H1 (cell line): Measurements from ENCODE around the gene GFY. TPM values are rescaled to one million over a fixed set of nuclear protein-coding genes. Genes with fewer than 3 reads are reported as not detected.
A peak's percentile ranks its signal among the peaks of the same experiment; 100 is the strongest.

Experiments used
- CTCF ChIA-PET: fragments of 300-600 bp; sonication (Branson Sonifier 250); formaldehyde crosslinking; loops from one replicate; lab custom pipeline; 2021; ENCODE audit not compliant: partially characterized antibody; lab: Charles Lee
- POLR2A ChIA-PET: fragments of 300-600 bp; sonication (Branson Sonifier 250); formaldehyde crosslinking; loops from one replicate; lab custom pipeline; 2021; ENCODE audit warnings: inconsistent platforms; ENCODE audit not compliant: partially characterized antibody; lab: Charles Lee
- DNase-seq, 2 experiments: peaks; one replicate each; pipeline versions ENCODE4 v3.0.0 to v3.0.0-alpha.2; 2010 to 2022; ENCODE audit warnings: low spot score in 2 of 2, low read depth in 1 of 2, mixed read lengths in 1 of 2
- FAIRE-seq: peaks from 2 replicates; lab custom pipeline; 2011; peaks lifted over from hg19 to GRCh38; lab: Jason Lieb, UNC
- H2AFZ ChIP-seq: 2 replicates; pipeline ENCODE4 v1.8.1; 2012; ENCODE audit warnings: low read length, inconsistent platforms
- H2AK5ac ChIP-seq: 2 replicates; pipeline ENCODE4 v1.6.1; 2013; ENCODE audit warnings: low read depth, low read length
- H2BK120ac ChIP-seq: replicated peaks from 2 replicates; pipeline ENCODE3; 2013; ENCODE audit warnings: low read depth, low read length, inconsistent platforms
- H2BK12ac ChIP-seq: 2 replicates; pipeline ENCODE4 v1.6.1; 2013; ENCODE audit warnings: low read depth, low read length
- H2BK15ac ChIP-seq: 2 replicates; pipeline ENCODE4 v1.6.1; 2013; ENCODE audit warnings: low read length
- H2BK20ac ChIP-seq: 2 replicates; pipeline ENCODE4 v1.6.1; 2013; ENCODE audit warnings: low read length
- H2BK5ac ChIP-seq: 2 replicates; pipeline ENCODE4 v1.6.1; 2013; ENCODE audit warnings: low read depth, low read length
- H3K14ac ChIP-seq: 2 replicates; pipeline ENCODE4 v1.6.1; 2013; ENCODE audit warnings: inconsistent platforms; ENCODE audit not compliant: insufficient read length
- H3K18ac ChIP-seq: 2 replicates; pipeline ENCODE4 v1.6.1; 2013; ENCODE audit warnings: low read length; ENCODE audit errors: extremely low read depth
- H3K23ac ChIP-seq: 2 replicates; pipeline ENCODE4 v1.6.1; 2013; ENCODE audit warnings: inconsistent platforms; ENCODE audit not compliant: insufficient read length
- H3K23me2 ChIP-seq: 2 replicates; pipeline ENCODE4 v1.6.1; 2013; ENCODE audit warnings: low read depth, low read length
- H3K27ac ChIP-seq: 2 replicates; pipeline ENCODE4 v1.6.1; 2011; ENCODE audit warnings: low read depth, low read length, inconsistent platforms
- H3K27me3 ChIP-seq, 4 experiments: replicated peaks in 1 of 4; 1 replicate in 1 of 4; 2 replicates in 3 of 4; pipeline versions ENCODE4 v1.6.1 to v1.8.1; 2011 to 2013; ENCODE audit warnings: low read length in 3 of 4, mild to moderate bottlenecking in 3 of 4, inconsistent platforms in 2 of 4, mixed read lengths in 2 of 4, moderate library complexity in 1 of 4; ENCODE audit not compliant: control insufficient read depth in 3 of 4, insufficient read depth in 3 of 4; ENCODE audit errors: extremely low read depth in 1 of 4
- H3K36me3 ChIP-seq, 4 experiments: 2 replicates each; pipeline versions ENCODE4 v1.6.1 to v1.8.1; 2011 to 2013; ENCODE audit warnings: mild to moderate bottlenecking in 4 of 4, low read length in 3 of 4, moderate library complexity in 2 of 4, control low read depth in 1 of 4, inconsistent platforms in 1 of 4; ENCODE audit not compliant: insufficient read depth in 4 of 4, control insufficient read depth in 2 of 4
- H3K4ac ChIP-seq: replicated peaks from 2 replicates; pipeline ENCODE3; 2013; ENCODE audit warnings: low read length, low read depth, mixed read lengths, inconsistent platforms; ENCODE audit not compliant: insufficient read length
- H3K4me1 ChIP-seq, 4 experiments: replicated peaks in 1 of 4; 1 replicate in 1 of 4; 2 replicates in 3 of 4; pipeline versions ENCODE4 v1.6.1 to v1.8.1; 2011 to 2013; ENCODE audit warnings: low read length in 3 of 4, inconsistent platforms in 2 of 4, mixed read lengths in 1 of 4; ENCODE audit not compliant: insufficient read depth in 4 of 4, control insufficient read depth in 3 of 4
- H3K4me2 ChIP-seq, 2 experiments: 2 replicates each; pipeline versions ENCODE4 v1.6.1 to v1.8.1; 2011 to 2013; ENCODE audit warnings: low read depth in 2 of 2, low read length in 2 of 2, control low read depth in 1 of 2, inconsistent platforms in 1 of 2, mild to moderate bottlenecking in 1 of 2; ENCODE audit not compliant: insufficient read depth in 1 of 2
- H3K4me3 ChIP-seq, 4 experiments: fragments of 200-600, 300-600 bp in 1 of 4; sonication (generic), shearing (Covaris generic), sonication (Bioruptor Twin) in 1 of 4; 2 replicates each; pipeline versions ENCODE4 v1.5.1 to v1.8.1; 2011 to 2016; ENCODE audit warnings: low read length in 4 of 4, low read depth in 3 of 4, control low read depth in 2 of 4, inconsistent platforms in 2 of 4, mild to moderate bottlenecking in 2 of 4, mixed read lengths in 1 of 4, moderate library complexity in 1 of 4; ENCODE audit not compliant: insufficient read depth in 2 of 4; ENCODE audit errors: extremely low read depth in 1 of 4
- H3K56ac ChIP-seq: replicated peaks from 2 replicates; pipeline ENCODE3; 2013; ENCODE audit warnings: low read depth, mild to moderate bottlenecking, mixed read lengths, low read length, inconsistent platforms; ENCODE audit not compliant: insufficient read length
- H3K79me1 ChIP-seq: 2 replicates; pipeline ENCODE4 v1.6.1; 2013; ENCODE audit warnings: low read depth, low read length, control low read depth
- H3K79me2 ChIP-seq, 2 experiments: 2 replicates each; pipeline versions ENCODE4 v1.6.1 to v1.8.1; 2012 to 2013; ENCODE audit warnings: low read length in 2 of 2, mild to moderate bottlenecking in 2 of 2, inconsistent platforms in 1 of 2; ENCODE audit not compliant: insufficient read depth in 2 of 2, control insufficient read depth in 1 of 2
- H3K9ac ChIP-seq, 4 experiments: replicated peaks in 1 of 4; 1 replicate in 1 of 4; 2 replicates in 3 of 4; pipeline versions ENCODE4 v1.6.1 to v1.8.1; 2011 to 2013; ENCODE audit warnings: low read depth in 3 of 4, low read length in 3 of 4, control low read depth in 2 of 4, mild to moderate bottlenecking in 2 of 4, moderate library complexity in 2 of 4, inconsistent platforms in 1 of 4; ENCODE audit errors: extremely low read depth in 1 of 4
- H3K9me3 ChIP-seq, 2 experiments: 2 replicates each; pipeline versions ENCODE4 v1.6.1 to v1.8.1; 2012 to 2013; ENCODE audit warnings: mild to moderate bottlenecking in 2 of 2, moderate library complexity in 2 of 2, control low read depth in 1 of 2, inconsistent platforms in 1 of 2, low read depth in 1 of 2, low read length in 1 of 2, mixed read lengths in 1 of 2; ENCODE audit not compliant: insufficient read depth in 2 of 2
- H4K20me1 ChIP-seq, 2 experiments: replicated peaks in 1 of 2; 2 replicates each; pipeline versions ENCODE3 to v1.8.1; 2011 to 2013; ENCODE audit warnings: inconsistent platforms in 2 of 2, low read length in 2 of 2, mild to moderate bottlenecking in 1 of 2; ENCODE audit not compliant: insufficient read depth in 2 of 2, control insufficient read depth in 1 of 2
- H4K5ac ChIP-seq: 2 replicates; pipeline ENCODE4 v1.6.1; 2013; ENCODE audit warnings: low read length, low read depth, mixed read lengths, inconsistent platforms; ENCODE audit not compliant: insufficient read length
- H4K8ac ChIP-seq: 2 replicates; pipeline ENCODE4 v1.8.0; 2013; ENCODE audit warnings: mild to moderate bottlenecking, moderate library complexity, low read length, inconsistent platforms; ENCODE audit not compliant: insufficient read depth; ENCODE audit errors: extremely low read depth
- H4K91ac ChIP-seq: replicated peaks from 2 replicates; pipeline ENCODE3; 2013; ENCODE audit warnings: low read length, mixed read lengths, inconsistent platforms; ENCODE audit not compliant: insufficient read length
- CEBPB ChIP-seq: IDR thresholded peaks from 2 replicates; pipeline ENCODE4 v1.6.1; 2012; ENCODE audit warnings: low read depth, low read length
- GTF2F1 ChIP-seq: IDR thresholded peaks from 2 replicates; pipeline ENCODE4 v1.6.1; 2012; ENCODE audit warnings: low read depth, low read length, improper control_type of control experiment, borderline replicate concordance
- HDAC2 ChIP-seq, 2 experiments: fragments of 300-600 bp in 1 of 2; sonication (generic) in 1 of 2; IDR thresholded peaks; 2 replicates each; pipeline ENCODE4 v1.6.1; 2011 to 2012; ENCODE audit warnings: low read depth in 2 of 2, low read length in 2 of 2, mild to moderate bottlenecking in 2 of 2, moderate library complexity in 2 of 2, borderline replicate concordance in 1 of 2, inconsistent platforms in 1 of 2
- RAD21 ChIP-seq, 2 experiments: IDR thresholded peaks in 1 of 2; conservative IDR thresholded peaks in 1 of 2; 2 replicates each; pipeline ENCODE4 v1.6.1; 2011; ENCODE audit warnings: low read depth in 2 of 2, low read length in 2 of 2, improper control_type of control experiment in 1 of 2, inconsistent platforms in 1 of 2, mild to moderate bottlenecking in 1 of 2, moderate library complexity in 1 of 2
- RXRA ChIP-seq: IDR thresholded peaks from 2 replicates; pipeline ENCODE4 v1.6.1; 2011; ENCODE audit warnings: low read depth, mild to moderate bottlenecking, low read length, moderate library complexity; ENCODE audit not compliant: insufficient read depth
- SRF ChIP-seq: IDR thresholded peaks from 2 replicates; pipeline ENCODE4 v1.6.1; 2011; ENCODE audit warnings: mild to moderate bottlenecking, low read depth, low read length, moderate library complexity
- WGBS, 2 experiments: shearing (Covaris generic) in 1 of 2; methylation state at CpG; one replicate each; pipeline versions ENCODE4 v1.1.6 to v1.1.7; 2013 to 2015; ENCODE audit warnings: low lambda C conversion rate in 2 of 2, mixed read lengths in 2 of 2, inconsistent platforms in 1 of 2, low coverage in 1 of 2, missing lambda C conversion rate in 1 of 2; ENCODE audit not compliant: insufficient replicate concordance in 2 of 2, insufficient coverage in 1 of 2, insufficient read length in 1 of 2; ENCODE audit errors: extremely low coverage in 1 of 2, missing lambda C conversion rate in 1 of 2; 5-methylcytosine and 5-hydroxymethylcytosine counted together
- polyA plus RNA-seq, 7 experiments: library from polyadenylated mRNA; depleted of rRNA in 3 of 7; stranded (reverse) in 5 of 7; unstranded in 2 of 7; fragments of >200 nt in 5 of 7; fragments of 200-250 nt in 2 of 7; gene quantifications; 1 replicate in 5 of 7; 2 replicates in 1 of 7; 4 replicates in 1 of 7; pipeline versions ENCODE4 v1.2.1 to v1.2.3, GENCODE V29; 2011 to 2013; ENCODE audit warnings: missing spikeins in 2 of 7, mixed read lengths in 2 of 7
- total RNA-seq: library from RNA; stranded (reverse); fragmentation: NEBNext Ultra II Directional; extraction: Animal tissue kit (Norgen Biotek cat#: 25700); gene quantifications from 2 replicates; pipeline ENCODE4 v1.2.1, GENCODE V29; 2021

GFY gene
- total and polyA plus RNA-seq, 2 of the 8 experiments (the other 6 are each of a cell fraction or from before 2014, with no cell fraction given), result 0.68 to 0.93 TPM

GRCh38 chr19:49427339-49427738 is 2.2 kb downstream of the GFY start:
- H3K18ac ChIP-seq, result no peak overlapping the region
- H3K56ac ChIP-seq, result no peak overlapping the region
- peaks cover 0 to 2% of the 10 kb centered on the region in 2 experiments; a peak in 1 of 4 replicates for H3K9me3 ChIP-seq
- H3K4me2 ChIP-seq, result peak overlapping the region in 1 of 2 experiments; percentile 97; a peak in 2 of 4 replicates
- no peaks in the 10 kb centered on the region for H3K79me1 ChIP-seq
- no peak overlapping the region for H3K14ac ChIP-seq
- DNase-seq (no peak), FAIRE-seq (no peak)
- H4K20me1 ChIP-seq, result no peaks in the 10 kb centered on the region
- H3K4me3 ChIP-seq, result peak overlapping the region in 1 of 4 experiments; percentile 71; a peak in 2 of 8 replicates
- H3K23me2 ChIP-seq, result peaks cover 21% of the 10 kb centered on the region
- H3K4me1 ChIP-seq, result peaks cover 4 to 44% (median 27%) of the 10 kb centered on the region in 4 experiments
- 0 out of 2 replicates have a peak overlapping the region, but pooled peaks have one; percentile 61 for H2BK20ac ChIP-seq
- no peak overlapping the region for H2BK120ac ChIP-seq
- H2BK5ac ChIP-seq, result no peak overlapping the region
- CTCF ChIA-PET, result interaction anchor here (1.0 to 5.2 kb wide), 8 partner anchors 9 to 126 kb away, joined by 3 to 49 read pairs (median 5); partner anchors contain the start of gene SLC17A7
- no peak overlapping the region for H2AFZ ChIP-seq
- no peak overlapping the region for H4K8ac ChIP-seq
- H2BK12ac ChIP-seq, result peak overlapping the region; percentile 39; the same call in 1 of the 2 replicates
- no peak overlapping the region for H2BK15ac ChIP-seq
- H3K79me2 ChIP-seq, result no peaks in the 10 kb centered on the region
- H3K23ac ChIP-seq, result no peak overlapping the region
- H4K5ac ChIP-seq, result no peak overlapping the region
- H3K27ac ChIP-seq, result no peak overlapping the region
- H3K27me3 ChIP-seq, result peaks cover 16 to 55% (median 51%) of the 10 kb centered on the region in 4 experiments
- peak overlapping the region; percentile 35 for H4K91ac ChIP-seq
- WGBS, 2 experiments, result 70% methylated on average over 8 of the region's 12 CpGs; no CpG with 5 or more reads in 1 of the 2 experiments
- no peak overlapping the region for H3K4ac ChIP-seq
- H2AK5ac ChIP-seq, result no peak overlapping the region
- H3K9ac ChIP-seq, result no peak overlapping the region
- POLR2A ChIA-PET, result interaction anchor here (0.8 to 5.0 kb wide), 8 partner anchors 8 to 65 kb away, joined by 3 to 21 read pairs (median 4); partner anchors contain the start of gene TEAD2
- TF ChIP-seq GTF2F1 (no peak), SRF (no peak), HDAC2 (IDR thresholded peaks at IDR 0.05; ENCODE audit: borderline replicate concordance in 1 of 2, low read depth in 2 of 2, low read length in 2 of 2) (no peak), CEBPB (no peak), RAD21 (IDR thresholded peaks at IDR 0.05 in 1 of 2, conservative IDR thresholded peaks at IDR 0.05 in 1 of 2; ENCODE audit: low read depth in 2 of 2, low read length in 2 of 2) (no peak), RXRA (no peak)
- TF ChIP-seq, all 59 proteins: peak for 0
- H3K36me3 ChIP-seq, result no peaks in the 10 kb centered on the region
